Measurements from ENCODE around the gene ARFGEF2. TPM values are rescaled to one million over a fixed set of nuclear protein-coding genes. Genes with fewer than 3 reads are reported as not detected.

ARFGEF2 gene
- total and polyA plus RNA-seq, 2 donors from 2014 or later = 7.4 to 36.9 TPM

DNA sequence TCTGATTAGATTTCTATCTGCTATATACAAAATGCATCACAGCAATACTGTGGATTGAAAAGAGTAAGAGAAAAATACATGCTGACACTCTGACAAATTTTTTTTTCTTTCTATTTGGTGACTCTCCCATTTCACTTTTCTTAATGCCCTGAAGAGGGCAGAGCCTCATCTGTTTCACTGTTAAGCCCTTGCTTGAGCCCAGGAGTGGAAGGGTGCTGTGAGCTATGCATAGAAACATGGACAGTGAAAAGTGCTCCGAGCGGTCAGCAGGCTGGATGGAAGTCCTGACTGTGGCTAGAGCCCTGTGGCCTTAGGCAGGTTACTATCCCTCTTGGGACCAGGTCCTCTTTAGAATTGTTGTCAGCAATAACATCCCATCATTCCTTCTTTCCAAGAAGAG lies 107.2 kb downstream of the ARFGEF2 start:
- TF ChIP-seq, protein P1, sequence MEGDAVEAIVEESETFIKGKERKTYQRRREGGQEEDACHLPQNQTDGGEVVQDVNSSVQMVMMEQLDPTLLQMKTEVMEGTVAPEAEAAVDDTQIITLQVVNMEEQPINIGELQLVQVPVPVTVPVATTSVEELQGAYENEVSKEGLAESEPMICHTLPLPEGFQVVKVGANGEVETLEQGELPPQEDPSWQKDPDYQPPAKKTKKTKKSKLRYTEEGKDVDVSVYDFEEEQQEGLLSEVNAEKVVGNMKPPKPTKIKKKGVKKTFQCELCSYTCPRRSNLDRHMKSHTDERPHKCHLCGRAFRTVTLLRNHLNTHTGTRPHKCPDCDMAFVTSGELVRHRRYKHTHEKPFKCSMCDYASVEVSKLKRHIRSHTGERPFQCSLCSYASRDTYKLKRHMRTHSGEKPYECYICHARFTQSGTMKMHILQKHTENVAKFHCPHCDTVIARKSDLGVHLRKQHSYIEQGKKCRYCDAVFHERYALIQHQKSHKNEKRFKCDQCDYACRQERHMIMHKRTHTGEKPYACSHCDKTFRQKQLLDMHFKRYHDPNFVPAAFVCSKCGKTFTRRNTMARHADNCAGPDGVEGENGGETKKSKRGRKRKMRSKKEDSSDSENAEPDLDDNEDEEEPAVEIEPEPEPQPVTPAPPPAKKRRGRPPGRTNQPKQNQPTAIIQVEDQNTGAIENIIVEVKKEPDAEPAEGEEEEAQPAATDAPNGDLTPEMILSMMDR (IDR thresholded peaks at IDR 0.05; ENCODE audit: borderline replicate concordance, extremely low read depth, insufficient read depth) = no peak
- DNase-seq (peak in 1 of 5 donors; percentile 37), FAIRE-seq (no peak)
- Histone ChIP-seq H3K27me3 (ENCODE audit: control insufficient read depth, insufficient read depth, low read length) (no peaks in the 10 kb centered on the region), H3K4me3 (ENCODE audit: low read length in 3 of 3) (no peak overlapping the region), H3K9me3 (ENCODE audit: control insufficient read depth in 2 of 3, insufficient read depth in 1 of 3, low read length in 3 of 3) (no peaks in the 10 kb centered on the region), H3K4me1 (ENCODE audit: control insufficient read depth in 2 of 3, insufficient read depth in 2 of 3, low read depth in 1 of 3, low read length in 3 of 3) (no peaks in the 10 kb centered on the region), H3K9ac (ENCODE audit: low read length in 3 of 3) (no peak overlapping the region), H3K36me3 (ENCODE audit: control insufficient read depth in 2 of 3, insufficient read depth in 3 of 3, low read length in 3 of 3) (peaks cover 6 to 34% (median 29%) of the 10 kb centered on the region in 3 donors), H3K27ac (ENCODE audit: low read depth in 2 of 2, low read length in 2 of 2) (no peak overlapping the region)
- intact Hi-C loops (cut with DNase I) = no loop called here

DNA sequence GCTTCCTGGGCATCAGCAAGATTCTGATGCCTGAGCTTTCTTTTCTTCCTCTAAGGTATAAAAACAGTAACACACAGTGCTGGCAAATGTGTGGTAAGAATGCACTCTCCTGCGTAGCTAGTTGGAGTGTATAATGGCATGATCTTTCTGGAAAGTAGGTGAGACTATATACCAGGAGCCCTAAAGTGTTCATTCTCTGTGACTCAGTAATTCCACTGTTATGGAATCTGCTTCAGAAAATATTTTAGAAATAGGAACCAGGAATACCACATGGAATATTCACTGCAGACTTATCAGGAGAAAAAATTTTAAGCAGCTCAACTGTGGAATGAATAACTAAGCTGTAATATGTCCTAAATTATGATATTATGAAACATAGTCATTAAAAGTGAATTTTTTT lies 107.7 kb downstream of the ARFGEF2 start:
- DNase-seq = no peak
- Histone ChIP-seq H3K9ac (ENCODE audit: low read length in 3 of 3) (no peak overlapping the region), H3K4me3 (ENCODE audit: low read length in 3 of 3) (no peak overlapping the region), H3K27ac (ENCODE audit: low read depth in 2 of 2, low read length in 2 of 2) (no peak overlapping the region), H3K27me3 (ENCODE audit: control insufficient read depth, insufficient read depth, low read length) (no peaks in the 10 kb centered on the region), H3K4me1 (ENCODE audit: control insufficient read depth in 2 of 3, insufficient read depth in 2 of 3, low read depth in 1 of 3, low read length in 3 of 3) (no peaks in the 10 kb centered on the region), H3K9me3 (ENCODE audit: control insufficient read depth in 2 of 3, insufficient read depth in 1 of 3, low read length in 3 of 3) (no peaks in the 10 kb centered on the region), H3K36me3 (ENCODE audit: control insufficient read depth in 2 of 3, insufficient read depth in 3 of 3, low read length in 3 of 3) (peaks cover 6 to 32% (median 32%) of the 10 kb centered on the region in 3 donors)
- no peak for FAIRE-seq
- TF ChIP-seq, protein P1 (IDR thresholded peaks at IDR 0.05; ENCODE audit: borderline replicate concordance, extremely low read depth, insufficient read depth) = no peak
- intact Hi-C loops (cut with DNase I) = no loop called here

DNA sequence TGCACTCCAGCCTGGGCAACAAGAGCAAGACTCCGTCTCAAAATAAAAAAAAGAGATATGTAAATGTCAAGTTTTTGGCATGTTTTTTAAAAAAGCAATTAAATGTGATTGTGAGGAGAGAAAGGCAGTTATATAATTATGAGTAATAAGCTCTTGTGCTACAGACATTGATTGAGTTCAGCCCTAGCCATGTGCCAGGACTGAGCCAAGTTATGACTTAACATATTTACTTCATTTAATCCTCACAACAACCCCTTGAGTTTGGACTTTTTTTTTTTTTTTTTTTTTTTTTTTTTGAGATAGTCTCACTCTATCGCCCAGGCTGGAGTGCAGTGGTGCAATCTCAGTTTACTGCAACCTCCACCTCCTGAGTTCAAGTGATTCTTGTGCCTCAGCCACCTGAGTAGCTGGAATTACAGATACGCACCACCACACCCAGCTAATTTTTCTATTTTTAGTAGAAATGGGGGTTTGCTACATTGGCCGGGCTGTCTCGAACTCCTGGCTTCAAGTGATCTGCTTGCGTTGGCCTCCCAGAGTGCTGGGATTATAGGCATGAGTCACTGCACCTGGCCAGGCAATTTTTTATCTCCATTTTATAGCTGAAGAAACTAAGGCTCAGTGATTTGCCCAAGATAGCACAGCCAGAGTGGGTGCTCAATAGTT lies 109.6 kb downstream of the ARFGEF2 start:
- Histone ChIP-seq H3K4me3 (ENCODE audit: low read length in 3 of 3) (no peak overlapping the region), H3K36me3 (ENCODE audit: control insufficient read depth in 2 of 3, insufficient read depth in 3 of 3, low read length in 3 of 3) (peaks cover 4 to 33% (median 33%) of the 10 kb centered on the region in 3 donors)
- intact Hi-C loops (cut with DNase I) = no loop called here

More for the DNA sequence above, 109.6 kb downstream of the ARFGEF2 start:
- no peaks in the 10 kb centered on the region for H3K27me3 ChIP-seq (ENCODE audit: control insufficient read depth, insufficient read depth, low read length)
- H3K27ac ChIP-seq (ENCODE audit: low read depth in 2 of 2, low read length in 2 of 2) = no peak overlapping the region
- FAIRE-seq (no peak), DNase-seq (no peak)
- H3K4me1 ChIP-seq (ENCODE audit: control insufficient read depth in 2 of 3, insufficient read depth in 2 of 3, low read depth in 1 of 3, low read length in 3 of 3) = no peaks in the 10 kb centered on the region
- H3K9ac ChIP-seq (ENCODE audit: low read length in 3 of 3) = no peak overlapping the region
- TF ChIP-seq, protein P1 (IDR thresholded peaks at IDR 0.05; ENCODE audit: borderline replicate concordance, extremely low read depth, insufficient read depth) = no peak
- no peaks in the 10 kb centered on the region for H3K9me3 ChIP-seq (ENCODE audit: control insufficient read depth in 2 of 3, insufficient read depth in 1 of 3, low read length in 3 of 3)
